Measurements from ENCODE around the gene KIAA1958. TPM values are rescaled to one million over a fixed set of nuclear protein-coding genes. Genes with fewer than 3 reads are reported as not detected.

Gene KIAA1958
- total and polyA plus RNA-seq, 2 of the 8 experiments (the other 6 are each of a cell fraction or from before 2014, with no cell fraction given) = 11.4 to 43.8 TPM

- FAIRE-seq (no peak), DNase-seq (ENCODE audit: low read depth in 1 of 2, low spot score in 2 of 2) (no peak)
- no peak overlapping the region for H3K18ac ChIP-seq (ENCODE audit: extremely low read depth, low read length)
- no peak overlapping the region for H2AFZ ChIP-seq (ENCODE audit: low read length)
- H3K23me2 ChIP-seq (ENCODE audit: low read depth, low read length) = no peaks in the 10 kb centered on the region
- H3K56ac ChIP-seq (replicated peaks; ENCODE audit: insufficient read length, low read depth, low read length) = no peak overlapping the region
- H4K8ac ChIP-seq (ENCODE audit: extremely low read depth, insufficient read depth, low read length) = no peak overlapping the region
- no peak overlapping the region for H2BK15ac ChIP-seq (ENCODE audit: low read length)
- ChIA-PET POLR2A (ENCODE audit: partially characterized antibody) (no interaction called here), CTCF (ENCODE audit: partially characterized antibody) (interaction anchor here (0.6 to 1.4 kb wide), 6 partner anchors 16 to 624 kb away, joined by 3 to 4 read pairs (median 4); partner anchors contain the start of gene PTBP3)
- H4K5ac ChIP-seq (ENCODE audit: insufficient read length, low read depth, low read length) = no peak overlapping the region
- no peak overlapping the region for H2BK120ac ChIP-seq (replicated peaks; ENCODE audit: low read depth, low read length)
- H4K91ac ChIP-seq (replicated peaks; ENCODE audit: insufficient read length, low read length) = no peak overlapping the region
- H3K14ac ChIP-seq (ENCODE audit: insufficient read length) = no peak overlapping the region
- no peak overlapping the region for H3K23ac ChIP-seq (ENCODE audit: insufficient read length)
- no peaks in the 10 kb centered on the region; the same call in 1 of the 2 replicates for H3K79me1 ChIP-seq (ENCODE audit: low read depth, low read length)
- H2BK12ac ChIP-seq (ENCODE audit: low read depth, low read length) = no peak overlapping the region
- no peak overlapping the region for H3K27ac ChIP-seq (ENCODE audit: low read depth, low read length)
- no peak overlapping the region for H3K4me3 ChIP-seq (ENCODE audit: extremely low read depth in 1 of 4, insufficient read depth in 2 of 4, low read depth in 3 of 4, low read length in 4 of 4)
- no peaks in the 10 kb centered on the region for H3K4me1 ChIP-seq (replicated peaks in 1 of 4; ENCODE audit: control insufficient read depth in 3 of 4, insufficient read depth in 4 of 4, low read length in 3 of 4)
- WGBS, 2 experiments (ENCODE audit: extremely low coverage in 1 of 2, insufficient coverage in 1 of 2, insufficient read length in 1 of 2, insufficient replicate concordance in 2 of 2, low coverage in 1 of 2, low lambda C conversion rate in 2 of 2, missing lambda C conversion rate in 1 of 2) = 97% methylated on average over 3 of the region's 3 CpGs; no CpG with 5 or more reads in 1 of the 2 experiments
- H3K79me2 ChIP-seq (ENCODE audit: control insufficient read depth in 1 of 2, insufficient read depth in 2 of 2, low read length in 2 of 2) = peaks cover 0 to 38% of the 10 kb centered on the region in 2 experiments; a peak in 3 of 4 replicates
- no peak overlapping the region for H2BK5ac ChIP-seq (ENCODE audit: low read depth, low read length)
- H3K27me3 ChIP-seq (replicated peaks in 1 of 4; ENCODE audit: control insufficient read depth in 3 of 4, extremely low read depth in 1 of 4, insufficient read depth in 3 of 4, low read length in 3 of 4) = no peaks in the 10 kb centered on the region
- no peak overlapping the region for H3K4me2 ChIP-seq (ENCODE audit: insufficient read depth in 1 of 2, low read depth in 2 of 2, low read length in 2 of 2)
- no peak overlapping the region for H3K9ac ChIP-seq (replicated peaks in 1 of 4; ENCODE audit: extremely low read depth in 1 of 4, low read depth in 3 of 4, low read length in 3 of 4)
- H2AK5ac ChIP-seq (ENCODE audit: low read depth, low read length) = no peak overlapping the region
- no peak overlapping the region for H2BK20ac ChIP-seq (ENCODE audit: low read length)
- peaks cover 0 to 13% (median 0%) of the 10 kb centered on the region in 4 experiments; a peak in 4 of 8 replicates for H3K36me3 ChIP-seq (ENCODE audit: control insufficient read depth in 2 of 4, insufficient read depth in 4 of 4, low read length in 3 of 4)
- H3K9me3 ChIP-seq (ENCODE audit: insufficient read depth in 2 of 2, low read depth in 1 of 2, low read length in 1 of 2) = no peaks in the 10 kb centered on the region
- H3K4ac ChIP-seq (replicated peaks; ENCODE audit: insufficient read length, low read depth, low read length) = no peak overlapping the region
- H4K20me1 ChIP-seq (replicated peaks in 1 of 2; ENCODE audit: control insufficient read depth in 1 of 2, insufficient read depth in 2 of 2, low read length in 2 of 2) = peaks cover 0 to 2% of the 10 kb centered on the region in 2 experiments
- TF ChIP-seq YY1 (IDR thresholded peaks at IDR 0.05; ENCODE audit: low read depth, low read length) = no peak
- no peak for TF ChIP-seq SP4 (IDR thresholded peaks at IDR 0.05; ENCODE audit: low read length)
- TF ChIP-seq CBX8 (IDR thresholded peaks at IDR 0.05; ENCODE audit: borderline replicate concordance, low read depth, low read length) = no peak
- no peak for TF ChIP-seq CBX5 (IDR thresholded peaks at IDR 0.05; ENCODE audit: low read depth, low read length)
- no peak for TF ChIP-seq SP1 (IDR thresholded peaks at IDR 0.05; ENCODE audit: low read depth, low read length)
- TF ChIP-seq BCL11A (IDR thresholded peaks at IDR 0.05; ENCODE audit: low read depth in 2 of 2, low read length in 2 of 2) = no peak
- no peak for TF ChIP-seq HDAC6 (IDR thresholded peaks at IDR 0.05; ENCODE audit: low read depth, low read length)
- TF ChIP-seq JUND (IDR thresholded peaks at IDR 0.05; ENCODE audit: low read length) = no peak
- TF ChIP-seq, protein P1, sequence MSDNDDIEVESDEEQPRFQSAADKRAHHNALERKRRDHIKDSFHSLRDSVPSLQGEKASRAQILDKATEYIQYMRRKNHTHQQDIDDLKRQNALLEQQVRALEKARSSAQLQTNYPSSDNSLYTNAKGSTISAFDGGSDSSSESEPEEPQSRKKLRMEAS (IDR thresholded peaks at IDR 0.05) = no peak
- TF ChIP-seq CTCF (IDR thresholded peaks at IDR 0.05; ENCODE audit: control extremely low read depth in 1 of 3, insufficient read depth in 1 of 3, low read depth in 1 of 3, low read length in 3 of 3) = no peak
- no peak for TF ChIP-seq TAF7 (optimal IDR thresholded peaks at IDR 0.05; ENCODE audit: borderline replicate concordance, low read depth, low read length)
- TF ChIP-seq NRF1 (IDR thresholded peaks at IDR 0.05; ENCODE audit: low read depth, low read length) = no peak
Measured at GRCh38 chr9:112712678-112713077, 226.1 kb downstream of the KIAA1958 start.

Data from H1 (cell line).